Measurements from ENCODE around the gene FAM89A.
A peak's percentile ranks its signal among the peaks of the same experiment; 100 is the strongest.
"Not testable (repeated sequence)": the region's sequence is repeated elsewhere in the genome, so short reads cannot be mapped to it uniquely, and the experiment has no call there.

Gene FAM89A

DNA sequence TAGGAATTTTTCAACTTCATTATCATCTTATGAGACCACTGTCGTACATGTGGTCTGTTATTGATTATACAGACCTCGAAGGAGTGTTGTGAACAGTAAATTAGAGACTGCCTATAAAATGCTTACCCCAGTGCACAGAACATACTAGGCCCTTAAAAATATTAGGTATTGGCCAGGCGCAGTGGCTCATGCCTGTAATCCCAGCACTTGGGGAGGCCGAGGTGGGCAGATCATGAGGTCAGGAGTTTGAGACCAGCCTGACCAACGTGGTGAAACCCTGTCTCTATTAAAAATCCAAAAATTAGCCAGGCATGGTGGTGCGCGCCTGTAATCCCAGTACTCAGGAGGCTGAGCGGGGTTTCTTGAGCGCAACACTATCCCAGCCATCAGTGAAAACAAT, 10.9 kb upstream of the FAM89A start:
- not testable (repeated sequence) for H3K4me1 ChIP-seq (ENCODE audit: control insufficient read depth, insufficient read depth, low read depth, low read length); H3K36me3 ChIP-seq (ENCODE audit: control insufficient read depth in 1 of 2, insufficient read depth in 2 of 2, low read depth in 1 of 2, low read length in 2 of 2); H2AFZ ChIP-seq (ENCODE audit: low read depth, low read length); H3K18ac ChIP-seq (ENCODE audit: low read depth in 1 of 2, low read length in 2 of 2); H3K79me1 ChIP-seq (replicated peaks; ENCODE audit: low read length, poor library complexity, severe bottlenecking); H4K91ac ChIP-seq (ENCODE audit: low read length); H3K4me2 ChIP-seq (ENCODE audit: low read length, poor library complexity, severe bottlenecking); H3K9me3 ChIP-seq (ENCODE audit: control insufficient read depth, low read length); H2BK120ac ChIP-seq (ENCODE audit: low read depth, low read length); H3K9ac ChIP-seq (ENCODE audit: low read length); H3K4ac ChIP-seq (ENCODE audit: low read depth in 1 of 2, low read length in 2 of 2); H2AK5ac ChIP-seq (ENCODE audit: low read length, severe bottlenecking); H2BK15ac ChIP-seq (ENCODE audit: low read depth, poor library complexity, severe bottlenecking); H2BK5ac ChIP-seq (ENCODE audit: low read depth, low read length, poor library complexity, severe bottlenecking); H2BK12ac ChIP-seq (ENCODE audit: low read length in 2 of 2); H3K4me3 ChIP-seq (ENCODE audit: insufficient read depth in 1 of 2, low read depth in 1 of 2, low read length in 2 of 2); H3K23ac ChIP-seq (ENCODE audit: low read length in 2 of 2); H4K8ac ChIP-seq (ENCODE audit: low read length); H3K27ac ChIP-seq (ENCODE audit: low read length, poor library complexity, severe bottlenecking); DNase-seq
- WGBS = 84% methylated on average over 7 of the region's 9 CpGs
- Histone ChIP-seq H3K27me3 (ENCODE audit: control insufficient read depth in 1 of 2, insufficient read depth in 1 of 2, low read length in 2 of 2) (peaks cover 17 to 21% of the 10 kb centered on the region in 2 experiments), H3K14ac (ENCODE audit: low read length in 2 of 2) (peak overlapping the region in 1 of 2 experiments; percentile 12)

DNA sequence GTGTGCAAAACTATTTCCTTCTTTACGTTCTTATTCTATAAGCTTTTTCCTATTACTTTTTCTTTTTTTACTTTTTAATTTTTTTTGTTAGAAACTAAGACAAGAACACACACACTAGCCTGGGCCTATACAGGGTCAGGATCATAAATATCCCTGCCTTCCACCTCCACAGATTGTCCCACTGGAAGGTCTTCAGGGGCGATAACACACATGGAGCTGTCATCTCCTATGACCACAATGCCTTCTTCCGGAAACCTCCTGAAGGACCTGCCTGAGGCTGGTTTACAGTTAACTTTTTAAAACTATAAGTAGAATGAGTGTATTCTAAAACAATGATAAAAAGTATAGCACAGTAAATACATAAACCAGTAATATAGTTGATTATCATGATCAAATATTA, 10.3 kb upstream of the FAM89A start:
- no peak for DNase-seq
- whole genome bisulfite sequencing = 75% methylated on average over 1 of the region's 3 CpGs
- H3K14ac ChIP-seq (ENCODE audit: low read length in 2 of 2) = no peak overlapping the region
- H3K27me3 ChIP-seq (ENCODE audit: control insufficient read depth in 1 of 2, insufficient read depth in 1 of 2, low read length in 2 of 2) = peaks cover 22 to 27% of the 10 kb centered on the region in 2 experiments
- H2BK15ac ChIP-seq (ENCODE audit: low read depth, poor library complexity, severe bottlenecking) = no peak overlapping the region
- no peak overlapping the region for H3K27ac ChIP-seq (ENCODE audit: low read length, poor library complexity, severe bottlenecking)
- H2BK12ac ChIP-seq (ENCODE audit: low read length in 2 of 2) = no peak overlapping the region
- H4K91ac ChIP-seq (ENCODE audit: low read length) = no peak overlapping the region
- no peaks in the 10 kb centered on the region for H3K4me1 ChIP-seq (ENCODE audit: control insufficient read depth, insufficient read depth, low read depth, low read length)
- no peak overlapping the region for H2AK5ac ChIP-seq (ENCODE audit: low read length, severe bottlenecking)
- H2BK120ac ChIP-seq (ENCODE audit: low read depth, low read length) = no peak overlapping the region
- H2BK5ac ChIP-seq (ENCODE audit: low read depth, low read length, poor library complexity, severe bottlenecking) = no peak overlapping the region
- H3K18ac ChIP-seq (ENCODE audit: low read depth in 1 of 2, low read length in 2 of 2) = no peak overlapping the region
- no peak overlapping the region for H3K23ac ChIP-seq (ENCODE audit: low read length in 2 of 2)
- H3K4me3 ChIP-seq (ENCODE audit: insufficient read depth in 1 of 2, low read depth in 1 of 2, low read length in 2 of 2) = no peak overlapping the region
- no peak overlapping the region for H3K4me2 ChIP-seq (ENCODE audit: low read length, poor library complexity, severe bottlenecking)
- H3K79me1 ChIP-seq (replicated peaks; ENCODE audit: low read length, poor library complexity, severe bottlenecking) = no peaks in the 10 kb centered on the region
- peaks cover 2% of the 10 kb centered on the region for H3K9me3 ChIP-seq (ENCODE audit: control insufficient read depth, low read length)
- no peak overlapping the region for H4K8ac ChIP-seq (ENCODE audit: low read length)
- H3K4ac ChIP-seq (ENCODE audit: low read depth in 1 of 2, low read length in 2 of 2) = no peak overlapping the region
- no peak overlapping the region for H2AFZ ChIP-seq (ENCODE audit: low read depth, low read length)
- no peak overlapping the region for H3K9ac ChIP-seq (ENCODE audit: low read length)
- no peaks in the 10 kb centered on the region for H3K36me3 ChIP-seq (ENCODE audit: control insufficient read depth in 1 of 2, insufficient read depth in 2 of 2, low read depth in 1 of 2, low read length in 2 of 2)

DNA sequence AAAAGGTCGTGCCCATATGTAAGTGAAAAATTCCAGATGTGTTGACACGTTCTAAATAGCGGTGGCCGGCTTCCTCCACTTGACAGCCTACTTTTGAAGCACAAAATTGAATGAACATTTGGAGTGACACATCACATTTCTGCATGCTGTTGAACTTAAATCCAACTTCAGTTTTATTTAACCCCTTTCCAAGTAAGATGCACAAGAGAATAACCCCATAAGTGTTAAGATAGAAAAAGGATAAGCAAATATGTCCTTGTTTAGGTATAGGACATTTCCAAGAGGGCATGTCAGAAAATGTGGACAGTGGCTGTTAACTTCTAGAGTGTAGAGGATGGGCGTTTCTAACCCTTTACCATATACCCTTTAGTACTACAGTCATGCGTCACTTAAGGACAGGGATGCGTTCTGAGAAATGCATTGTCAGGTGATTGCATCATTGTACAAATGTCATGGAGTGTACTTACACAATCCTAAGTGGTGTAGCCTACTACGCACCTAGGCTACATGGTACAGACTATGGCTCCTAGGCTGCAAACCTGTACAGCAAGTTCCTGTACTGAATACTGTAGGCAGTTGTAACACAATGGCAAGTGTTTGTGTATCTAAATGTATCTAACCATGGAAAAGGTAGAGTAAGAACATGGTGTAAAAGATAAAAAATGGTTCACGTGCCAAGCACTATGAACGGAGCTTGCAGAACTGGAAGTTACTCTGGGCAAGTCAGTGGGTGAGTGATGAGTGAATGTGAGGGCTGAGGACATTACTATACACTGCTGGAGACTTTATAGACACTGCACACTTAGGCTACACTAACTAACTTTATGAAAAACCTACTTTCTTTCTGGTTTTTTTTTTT, 9.3 kb upstream of the FAM89A start:
- Histone ChIP-seq H2AK5ac (ENCODE audit: low read length, severe bottlenecking) (no peak overlapping the region), H2BK12ac (ENCODE audit: low read length in 2 of 2) (no peak overlapping the region), H3K36me3 (ENCODE audit: control insufficient read depth in 1 of 2, insufficient read depth in 2 of 2, low read depth in 1 of 2, low read length in 2 of 2) (no peaks in the 10 kb centered on the region), H3K4ac (ENCODE audit: low read depth in 1 of 2, low read length in 2 of 2) (no peak overlapping the region), H3K4me2 (ENCODE audit: low read length, poor library complexity, severe bottlenecking) (no peak overlapping the region), H3K79me1 (replicated peaks; ENCODE audit: low read length, poor library complexity, severe bottlenecking) (no peaks in the 10 kb centered on the region), H3K9ac (ENCODE audit: low read length) (no peak overlapping the region), H2BK15ac (ENCODE audit: low read depth, poor library complexity, severe bottlenecking) (no peak overlapping the region), H3K4me1 (ENCODE audit: control insufficient read depth, insufficient read depth, low read depth, low read length) (no peaks in the 10 kb centered on the region), H3K23ac (ENCODE audit: low read length in 2 of 2) (no peak overlapping the region), H3K18ac (ENCODE audit: low read depth in 1 of 2, low read length in 2 of 2) (no peak overlapping the region), H4K8ac (ENCODE audit: low read length) (no peak overlapping the region), H3K27ac (ENCODE audit: low read length, poor library complexity, severe bottlenecking) (no peak overlapping the region), H3K27me3 (ENCODE audit: control insufficient read depth in 1 of 2, insufficient read depth in 1 of 2, low read length in 2 of 2) (peaks cover 23 to 36% of the 10 kb centered on the region in 2 experiments), H2BK120ac (ENCODE audit: low read depth, low read length) (no peak overlapping the region), H3K9me3 (ENCODE audit: control insufficient read depth, low read length) (peaks cover 9% of the 10 kb centered on the region), H2BK5ac (ENCODE audit: low read depth, low read length, poor library complexity, severe bottlenecking) (no peak overlapping the region), H3K14ac (ENCODE audit: low read length in 2 of 2) (no peak overlapping the region), H3K4me3 (ENCODE audit: insufficient read depth in 1 of 2, low read depth in 1 of 2, low read length in 2 of 2) (no peak overlapping the region), H2AFZ (ENCODE audit: low read depth, low read length) (no peak overlapping the region), H4K91ac (ENCODE audit: low read length) (no peak overlapping the region)
- WGBS = 53% methylated on average over 9 of the region's 10 CpGs
- DNase-seq = peak; percentile 53

DNA sequence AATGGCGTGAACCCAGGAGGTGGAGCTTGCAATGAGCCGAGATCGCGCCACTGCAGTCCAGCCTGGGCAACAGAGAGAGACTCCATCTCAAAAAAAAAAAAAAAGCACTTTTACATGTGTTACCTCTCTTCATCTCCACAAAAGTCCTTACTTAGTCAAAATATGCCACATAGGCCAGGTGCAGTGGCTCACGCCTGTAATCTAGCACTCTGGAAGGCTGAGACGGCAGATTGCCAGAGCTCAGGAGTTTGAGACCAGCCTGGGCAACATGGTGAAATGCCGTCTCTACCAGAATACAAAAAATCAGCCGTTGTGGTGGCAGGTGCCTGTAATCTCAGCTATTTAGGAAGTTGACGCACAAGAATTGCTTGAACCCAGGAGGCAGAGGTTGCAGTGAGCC, 8.4 kb upstream of the FAM89A start:
- not testable (repeated sequence) for H3K4me3 ChIP-seq (ENCODE audit: insufficient read depth in 1 of 2, low read depth in 1 of 2, low read length in 2 of 2); H3K18ac ChIP-seq (ENCODE audit: low read depth in 1 of 2, low read length in 2 of 2); H2AK5ac ChIP-seq (ENCODE audit: low read length, severe bottlenecking); H2BK120ac ChIP-seq (ENCODE audit: low read depth, low read length); H4K91ac ChIP-seq (ENCODE audit: low read length); H4K8ac ChIP-seq (ENCODE audit: low read length); H2BK12ac ChIP-seq (ENCODE audit: low read length in 2 of 2); H3K79me1 ChIP-seq (replicated peaks; ENCODE audit: low read length, poor library complexity, severe bottlenecking); H3K4me2 ChIP-seq (ENCODE audit: low read length, poor library complexity, severe bottlenecking); H3K14ac ChIP-seq (ENCODE audit: low read length in 2 of 2); H2BK5ac ChIP-seq (ENCODE audit: low read depth, low read length, poor library complexity, severe bottlenecking); H3K36me3 ChIP-seq (ENCODE audit: control insufficient read depth in 1 of 2, insufficient read depth in 2 of 2, low read depth in 1 of 2, low read length in 2 of 2); H3K4me1 ChIP-seq (ENCODE audit: control insufficient read depth, insufficient read depth, low read depth, low read length); H3K23ac ChIP-seq (ENCODE audit: low read length in 2 of 2); H2AFZ ChIP-seq (ENCODE audit: low read depth, low read length); H3K4ac ChIP-seq (ENCODE audit: low read depth in 1 of 2, low read length in 2 of 2); H3K9ac ChIP-seq (ENCODE audit: low read length); DNase-seq; H2BK15ac ChIP-seq (ENCODE audit: low read depth, poor library complexity, severe bottlenecking); H3K27ac ChIP-seq (ENCODE audit: low read length, poor library complexity, severe bottlenecking)
- Histone ChIP-seq H3K9me3 (ENCODE audit: control insufficient read depth, low read length) (peaks cover 11% of the 10 kb centered on the region), H3K27me3 (ENCODE audit: control insufficient read depth in 1 of 2, insufficient read depth in 1 of 2, low read length in 2 of 2) (peaks cover 23 to 39% of the 10 kb centered on the region in 2 experiments)
- 94% methylated on average over 8 of the region's 9 CpGs for WGBS

Data from mesenchymal stem cell (in vitro differentiated cells and primary cell).